ENCODE data around the gene SETX. TPM values are rescaled to one million over a fixed set of nuclear protein-coding genes. Genes with fewer than 3 reads are reported as not detected.

The SETX gene
- total RNA-seq, 1 experiment from 2014 or later: 21.0 TPM

DNA sequence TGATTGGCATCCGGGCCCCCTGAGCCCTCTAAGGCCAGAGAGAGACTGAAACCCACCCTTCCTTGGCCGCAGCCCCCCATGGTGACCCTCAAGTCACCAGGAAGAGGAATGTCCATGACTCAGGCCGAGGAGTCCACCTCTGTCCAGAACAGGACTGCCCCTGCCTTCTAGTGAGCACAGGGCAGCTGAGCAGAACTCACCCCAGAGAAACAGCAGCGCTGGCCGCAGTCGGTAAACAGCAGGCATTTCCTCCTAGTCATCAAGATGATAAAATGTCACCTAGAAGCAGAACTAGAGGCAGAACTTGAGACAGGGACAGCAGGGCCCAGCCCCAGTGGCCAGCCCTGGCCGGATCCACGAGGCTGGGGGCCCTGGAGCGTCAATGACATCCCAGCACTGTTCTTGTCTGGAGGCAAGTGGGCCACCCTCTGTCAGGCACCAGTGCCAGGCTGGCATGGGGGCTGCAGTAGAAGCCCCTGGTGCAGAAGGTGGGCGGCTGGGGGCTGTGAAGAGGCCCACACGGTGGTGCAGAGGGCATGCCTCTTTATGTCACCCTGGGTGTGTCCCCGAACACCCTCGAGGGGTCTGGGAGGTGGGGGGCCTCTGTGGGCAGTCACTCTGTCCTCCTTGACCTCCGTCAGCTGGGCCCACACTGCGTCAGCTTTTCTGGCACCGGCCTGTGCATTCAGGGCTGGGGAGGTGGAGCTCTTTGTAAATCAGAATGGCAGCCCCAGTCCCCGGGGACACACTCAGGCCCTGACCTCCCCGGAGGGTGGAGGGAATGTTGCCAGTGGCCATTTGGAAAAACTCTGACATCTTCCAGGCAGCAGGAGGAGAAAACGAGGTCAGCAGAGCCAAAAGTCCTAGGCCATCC lies 110.0 kb downstream of the SETX start:
- H4K20me1 ChIP-seq (ENCODE audit: low read length): no peaks in the 10 kb centered on the region
- intact Hi-C loops (cut with micrococcal nuclease): loop anchor here (5.0 kb wide), 1 partner anchor 263 kb away; no protein-coding TSS in a partner anchor
- H3K9ac ChIP-seq (ENCODE audit: low read length): no peak overlapping the region
- no peaks in the 10 kb centered on the region for H3K27me3 ChIP-seq (ENCODE audit: low read length)
- no peaks in the 10 kb centered on the region for H3K9me3 ChIP-seq (ENCODE audit: low read length)
- H3K4me1 ChIP-seq (ENCODE audit: insufficient read depth, low read length): no peaks in the 10 kb centered on the region; the same call in 1 of the 2 replicates
- DNase-seq (no peak), ATAC-seq (no peak)
- TF ChIP-seq EZH2phosphoT487 (IDR thresholded peaks at IDR 0.05; ENCODE audit: borderline replicate concordance, low read length): no peak
- TF ChIP-seq, protein P1, sequence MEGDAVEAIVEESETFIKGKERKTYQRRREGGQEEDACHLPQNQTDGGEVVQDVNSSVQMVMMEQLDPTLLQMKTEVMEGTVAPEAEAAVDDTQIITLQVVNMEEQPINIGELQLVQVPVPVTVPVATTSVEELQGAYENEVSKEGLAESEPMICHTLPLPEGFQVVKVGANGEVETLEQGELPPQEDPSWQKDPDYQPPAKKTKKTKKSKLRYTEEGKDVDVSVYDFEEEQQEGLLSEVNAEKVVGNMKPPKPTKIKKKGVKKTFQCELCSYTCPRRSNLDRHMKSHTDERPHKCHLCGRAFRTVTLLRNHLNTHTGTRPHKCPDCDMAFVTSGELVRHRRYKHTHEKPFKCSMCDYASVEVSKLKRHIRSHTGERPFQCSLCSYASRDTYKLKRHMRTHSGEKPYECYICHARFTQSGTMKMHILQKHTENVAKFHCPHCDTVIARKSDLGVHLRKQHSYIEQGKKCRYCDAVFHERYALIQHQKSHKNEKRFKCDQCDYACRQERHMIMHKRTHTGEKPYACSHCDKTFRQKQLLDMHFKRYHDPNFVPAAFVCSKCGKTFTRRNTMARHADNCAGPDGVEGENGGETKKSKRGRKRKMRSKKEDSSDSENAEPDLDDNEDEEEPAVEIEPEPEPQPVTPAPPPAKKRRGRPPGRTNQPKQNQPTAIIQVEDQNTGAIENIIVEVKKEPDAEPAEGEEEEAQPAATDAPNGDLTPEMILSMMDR (conservative IDR thresholded peaks at IDR 0.05; ENCODE audit: low read depth, low read length): no peak
- TF ChIP-seq EZH2 (IDR thresholded peaks at IDR 0.05; ENCODE audit: low read length, unreplicated experiment): no peak
- no peak overlapping the region for H3K4me2 ChIP-seq (ENCODE audit: low read length)
- BruUV-seq (replicated peaks): no TSS peak
- no peaks in the 10 kb centered on the region for H3K36me3 ChIP-seq (ENCODE audit: low read depth, low read length)
- H3K4me3 ChIP-seq (ENCODE audit: low read length): no peak overlapping the region
- ChIA-PET POLR2A (ENCODE audit: unreplicated experiment) (no interaction called here), CTCF (no interaction called here)
- no peaks in the 10 kb centered on the region for H3F3A ChIP-seq (ENCODE audit: low read length, unreplicated experiment)
- no peak overlapping the region for H3K27ac ChIP-seq (ENCODE audit: low read length)
- H3K79me2 ChIP-seq (ENCODE audit: low read length): no peaks in the 10 kb centered on the region
- H3K9me2 ChIP-seq (replicated peaks; ENCODE audit: low read length): no peaks in the 10 kb centered on the region
- H2AFZ ChIP-seq (ENCODE audit: low read length): no peak overlapping the region

DNA sequence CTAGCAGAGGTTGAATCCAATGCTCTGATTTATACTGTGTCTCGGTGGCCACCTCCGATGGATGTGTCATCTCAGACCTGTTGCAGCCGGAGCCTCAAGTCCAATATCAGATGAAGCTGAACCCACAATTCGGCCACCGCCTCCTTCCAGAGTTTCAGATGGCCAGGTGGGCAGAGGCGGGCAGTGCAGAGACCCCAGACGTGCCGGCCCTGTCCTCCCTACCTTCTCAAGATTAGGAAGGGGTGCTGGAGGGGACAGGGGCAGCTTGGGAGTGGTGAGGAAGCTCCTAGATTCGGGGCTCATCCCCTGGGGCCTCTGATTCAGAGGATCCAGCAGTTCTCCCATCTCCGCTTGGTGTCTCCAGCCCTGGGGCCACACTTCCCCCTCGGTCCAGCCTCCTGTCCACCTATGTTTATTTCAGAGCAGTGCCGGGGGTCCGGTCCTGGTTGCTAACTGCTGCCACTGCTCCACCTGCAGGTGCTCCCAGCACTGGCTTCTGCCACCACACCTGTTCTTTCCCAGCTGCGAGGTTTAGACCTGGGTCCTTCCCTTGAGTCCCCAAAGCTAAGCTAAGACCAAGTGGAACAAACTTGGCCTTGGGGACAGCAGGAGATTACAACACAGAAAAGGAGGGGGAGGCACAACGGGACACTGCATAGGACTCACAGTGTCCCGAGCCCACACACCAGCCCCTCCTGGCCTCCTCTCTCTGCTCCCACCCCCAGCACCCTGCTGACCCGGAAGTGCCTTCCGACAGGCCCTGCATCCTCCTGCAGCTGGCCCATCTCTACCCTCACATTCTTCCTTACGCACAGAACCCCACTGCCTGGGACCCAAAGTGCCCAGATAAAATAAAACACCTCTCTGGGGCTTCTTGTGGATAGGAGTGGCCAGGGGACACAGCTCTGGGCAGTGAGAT lies 111.4 kb downstream of the SETX start:
- ChIA-PET POLR2A (ENCODE audit: unreplicated experiment) (no interaction called here), CTCF (no interaction called here)
- Histone ChIP-seq H3K27ac (ENCODE audit: low read length) (no peak overlapping the region), H3K79me2 (ENCODE audit: low read length) (no peaks in the 10 kb centered on the region), H3K36me3 (ENCODE audit: low read depth, low read length) (no peaks in the 10 kb centered on the region), H3K4me2 (ENCODE audit: low read length) (no peak overlapping the region), H3F3A (ENCODE audit: low read length, unreplicated experiment) (no peaks in the 10 kb centered on the region), H3K9me2 (replicated peaks; ENCODE audit: low read length) (no peaks in the 10 kb centered on the region), H3K4me1 (ENCODE audit: insufficient read depth, low read length) (no peaks in the 10 kb centered on the region; the same call in 1 of the 2 replicates), H2AFZ (ENCODE audit: low read length) (no peak overlapping the region), H4K20me1 (ENCODE audit: low read length) (no peaks in the 10 kb centered on the region), H3K9ac (ENCODE audit: low read length) (no peak overlapping the region), H3K4me3 (ENCODE audit: low read length) (no peak overlapping the region), H3K27me3 (ENCODE audit: low read length) (no peaks in the 10 kb centered on the region), H3K9me3 (ENCODE audit: low read length) (no peaks in the 10 kb centered on the region)
- ATAC-seq (no peak), DNase-seq (peak; percentile 37)
- BruUV-seq (replicated peaks): no TSS peak
- TF ChIP-seq, protein P1 (conservative IDR thresholded peaks at IDR 0.05; ENCODE audit: low read depth, low read length): no peak
- TF ChIP-seq EZH2 (IDR thresholded peaks at IDR 0.05; ENCODE audit: low read length, unreplicated experiment) (no peak), EZH2phosphoT487 (IDR thresholded peaks at IDR 0.05; ENCODE audit: borderline replicate concordance, low read length) (no peak)
- intact Hi-C loops (cut with micrococcal nuclease): loop anchor here (5.0 kb wide), 1 partner anchor 261 kb away; no protein-coding TSS in a partner anchor
